ENCODE results near the gene ATP6V0A4.
"Not testable (repeated sequence)": the region's sequence is repeated elsewhere in the genome, so short reads cannot be mapped to it uniquely, and the experiment has no call there.

ATP6V0A4 gene

GRCh38 chr7:138712652-138713051 lies 85.3 kb downstream of the ATP6V0A4 start:
- Histone ChIP-seq H3K9me3 (ENCODE audit: control insufficient read depth in 2 of 2, low read length in 2 of 2) (no peaks in the 10 kb centered on the region), H3K9ac (ENCODE audit: low read depth in 1 of 2, low read length in 2 of 2) (no peak overlapping the region), H3K4me1 (ENCODE audit: control insufficient read depth in 2 of 2, insufficient read depth in 2 of 2, low read length in 2 of 2) (no peaks in the 10 kb centered on the region), H3K27ac (ENCODE audit: low read depth in 2 of 2, low read length in 2 of 2) (no peak overlapping the region), H3K36me3 (ENCODE audit: control insufficient read depth in 2 of 2, insufficient read depth in 2 of 2, low read length in 2 of 2) (no peaks in the 10 kb centered on the region), H3K27me3 (ENCODE audit: control insufficient read depth in 2 of 2, insufficient read depth in 2 of 2, low read length in 2 of 2) (no peaks in the 10 kb centered on the region), H3K4me3 (ENCODE audit: low read length in 2 of 2) (no peak overlapping the region)

GRCh38 chr7:138710536-138711385 lies 87.2 kb downstream of the ATP6V0A4 start:
- H3K9ac ChIP-seq (ENCODE audit: low read depth in 1 of 2, low read length in 2 of 2): no peak overlapping the region
- no peak overlapping the region for H3K27ac ChIP-seq (ENCODE audit: low read depth in 2 of 2, low read length in 2 of 2)
- H3K9me3 ChIP-seq (ENCODE audit: control insufficient read depth in 2 of 2, low read length in 2 of 2): no peaks in the 10 kb centered on the region
- no peaks in the 10 kb centered on the region for H3K27me3 ChIP-seq (ENCODE audit: control insufficient read depth in 2 of 2, insufficient read depth in 2 of 2, low read length in 2 of 2)
- no peak overlapping the region for H3K4me3 ChIP-seq (ENCODE audit: low read length in 2 of 2)
- H3K4me1 ChIP-seq (ENCODE audit: control insufficient read depth in 2 of 2, insufficient read depth in 2 of 2, low read length in 2 of 2): no peaks in the 10 kb centered on the region
- H3K36me3 ChIP-seq (ENCODE audit: control insufficient read depth in 2 of 2, insufficient read depth in 2 of 2, low read length in 2 of 2): no peaks in the 10 kb centered on the region

DNA sequence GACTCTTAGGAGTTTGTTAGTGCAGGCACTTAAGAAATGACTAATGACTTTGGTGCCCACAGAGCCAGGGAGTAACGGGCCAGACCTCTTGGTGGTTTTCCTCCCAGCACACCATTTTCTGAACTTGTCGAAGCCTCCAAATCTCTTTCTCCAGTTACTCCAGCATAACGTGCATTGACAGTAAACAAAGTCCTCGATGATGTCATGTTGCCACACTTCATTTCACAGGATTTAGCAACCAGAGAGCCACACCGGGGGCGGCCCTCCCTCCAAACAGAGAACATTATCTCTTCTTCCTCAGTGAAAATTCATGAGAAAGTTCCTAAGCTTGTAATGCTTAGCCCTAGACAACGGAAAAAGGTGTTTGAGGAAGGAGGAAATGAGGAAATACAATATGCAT lies 92.8 kb downstream of the ATP6V0A4 start:
- H3K4me1 ChIP-seq (ENCODE audit: control insufficient read depth in 2 of 2, insufficient read depth in 2 of 2, low read length in 2 of 2): peaks cover 0 to 3% of the 10 kb centered on the region in 2 donors

GRCh38 chr7:138701537-138701923 lies 96.5 kb downstream of the ATP6V0A4 start:
- Histone ChIP-seq H3K36me3 (ENCODE audit: control insufficient read depth in 2 of 2, insufficient read depth in 2 of 2, low read length in 2 of 2) (no peaks in the 10 kb centered on the region), H3K4me1 (ENCODE audit: control insufficient read depth in 2 of 2, insufficient read depth in 2 of 2, low read length in 2 of 2) (peaks cover 0 to 3% of the 10 kb centered on the region in 2 donors), H3K27ac (ENCODE audit: low read depth in 2 of 2, low read length in 2 of 2) (no peak overlapping the region), H3K9ac (ENCODE audit: low read depth in 1 of 2, low read length in 2 of 2) (no peak overlapping the region), H3K9me3 (ENCODE audit: control insufficient read depth in 2 of 2, low read length in 2 of 2) (no peaks in the 10 kb centered on the region), H3K4me3 (ENCODE audit: low read length in 2 of 2) (no peak overlapping the region), H3K27me3 (ENCODE audit: control insufficient read depth in 2 of 2, insufficient read depth in 2 of 2, low read length in 2 of 2) (no peaks in the 10 kb centered on the region)

More for the DNA sequence above, 92.8 kb downstream of the ATP6V0A4 start:
- Histone ChIP-seq H3K27ac (ENCODE audit: low read depth in 2 of 2, low read length in 2 of 2) (no peak overlapping the region), H3K9me3 (ENCODE audit: control insufficient read depth in 2 of 2, low read length in 2 of 2) (no peaks in the 10 kb centered on the region), H3K36me3 (ENCODE audit: control insufficient read depth in 2 of 2, insufficient read depth in 2 of 2, low read length in 2 of 2) (no peaks in the 10 kb centered on the region), H3K9ac (ENCODE audit: low read depth in 1 of 2, low read length in 2 of 2) (no peak overlapping the region), H3K4me3 (ENCODE audit: low read length in 2 of 2) (no peak overlapping the region), H3K27me3 (ENCODE audit: control insufficient read depth in 2 of 2, insufficient read depth in 2 of 2, low read length in 2 of 2) (no peaks in the 10 kb centered on the region)

DNA sequence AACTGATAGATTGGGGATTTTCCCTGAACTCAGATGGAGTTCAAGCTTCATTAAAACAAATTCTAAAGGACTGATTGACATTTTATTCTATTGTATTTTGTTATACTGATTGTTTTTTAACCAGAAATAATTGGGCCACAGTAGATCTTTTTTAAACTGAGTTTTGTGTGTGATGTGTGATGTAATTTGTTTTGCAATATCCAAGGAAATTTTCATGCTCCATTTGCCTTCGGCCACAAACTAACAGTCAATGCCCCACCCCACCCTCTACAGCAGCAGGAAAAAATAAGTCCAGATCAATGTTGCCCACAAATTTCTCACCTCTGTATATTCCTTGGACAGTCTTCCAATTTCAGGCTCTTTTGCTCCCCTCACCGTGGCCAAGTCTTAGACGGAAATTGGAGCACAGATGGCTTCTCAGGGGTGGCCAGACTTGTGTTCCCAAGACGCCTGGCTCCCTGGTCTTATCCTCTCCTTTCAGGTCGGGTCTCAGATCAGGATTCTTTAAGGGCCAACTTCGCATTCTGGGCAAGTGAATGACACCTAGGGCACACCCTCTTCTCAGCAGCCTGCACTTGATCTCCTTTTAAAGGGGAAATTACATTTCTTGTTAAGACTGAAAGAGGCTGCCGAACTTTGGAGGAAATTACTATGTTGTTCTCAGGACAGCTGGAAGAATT lies 97.0 kb downstream of the ATP6V0A4 start, which contains the start of gene SVOPL:
TSS of gene SVOPL (minus strand) at position 506 of the 680 bp plus-strand sequence. CDS start 22,317 bp downstream, outside the sequence.
- H3K4me1 ChIP-seq (ENCODE audit: control insufficient read depth in 2 of 2, insufficient read depth in 2 of 2, low read length in 2 of 2): peaks cover 0 to 3% of the 10 kb centered on the region in 2 donors

DNA sequence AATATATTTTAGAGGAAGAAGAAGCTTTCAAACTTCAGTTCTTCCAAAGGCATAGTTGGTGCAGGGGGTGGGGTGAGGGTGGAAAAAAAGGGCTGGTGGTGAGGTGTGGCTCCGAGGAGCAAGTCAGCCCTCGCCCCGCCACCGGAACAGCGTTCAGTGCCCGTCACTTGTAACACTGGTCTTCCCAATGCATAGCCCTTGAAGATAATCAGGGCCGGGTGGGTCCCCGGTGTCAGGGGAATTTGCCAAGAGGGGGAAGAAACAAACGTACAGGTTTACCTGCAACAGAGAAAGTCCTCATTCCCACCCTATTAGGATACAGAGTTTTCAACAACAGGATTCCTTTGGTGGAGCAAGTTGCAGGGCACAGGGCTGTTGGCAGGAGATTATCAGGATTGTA lies 98.3 kb downstream of the ATP6V0A4 start:
- Histone ChIP-seq H3K27me3 (ENCODE audit: control insufficient read depth in 2 of 2, insufficient read depth in 2 of 2, low read length in 2 of 2) (no peaks in the 10 kb centered on the region), H3K9ac (ENCODE audit: low read depth in 1 of 2, low read length in 2 of 2) (no peak overlapping the region), H3K4me3 (ENCODE audit: low read length in 2 of 2) (no peak overlapping the region), H3K4me1 (ENCODE audit: control insufficient read depth in 2 of 2, insufficient read depth in 2 of 2, low read length in 2 of 2) (peaks cover 0 to 3% of the 10 kb centered on the region in 2 donors), H3K9me3 (ENCODE audit: control insufficient read depth in 2 of 2, low read length in 2 of 2) (no peaks in the 10 kb centered on the region), H3K36me3 (ENCODE audit: control insufficient read depth in 2 of 2, insufficient read depth in 2 of 2, low read length in 2 of 2) (no peaks in the 10 kb centered on the region), H3K27ac (ENCODE audit: low read depth in 2 of 2, low read length in 2 of 2) (no peak overlapping the region)

More for the DNA sequence above, 97.0 kb downstream of the ATP6V0A4 start, which contains the start of gene SVOPL:
- H3K27me3 ChIP-seq (ENCODE audit: control insufficient read depth in 2 of 2, insufficient read depth in 2 of 2, low read length in 2 of 2): no peaks in the 10 kb centered on the region
- no peak within 1 kb of the TSS for H3K9ac ChIP-seq (ENCODE audit: low read depth in 1 of 2, low read length in 2 of 2)
- no peaks in the 10 kb centered on the region for H3K9me3 ChIP-seq (ENCODE audit: control insufficient read depth in 2 of 2, low read length in 2 of 2)
- no peak within 1 kb of the TSS for H3K4me3 ChIP-seq (ENCODE audit: low read length in 2 of 2)
- no peaks in the 10 kb centered on the region for H3K36me3 ChIP-seq (ENCODE audit: control insufficient read depth in 2 of 2, insufficient read depth in 2 of 2, low read length in 2 of 2)
- no peak within 1 kb of the TSS for H3K27ac ChIP-seq (ENCODE audit: low read depth in 2 of 2, low read length in 2 of 2)

GRCh38 chr7:138698281-138698680 lies 99.7 kb downstream of the ATP6V0A4 start:
- H3K27ac ChIP-seq (ENCODE audit: low read depth in 2 of 2, low read length in 2 of 2): no peak overlapping the region
- no peaks in the 10 kb centered on the region for H3K27me3 ChIP-seq (ENCODE audit: control insufficient read depth in 2 of 2, insufficient read depth in 2 of 2, low read length in 2 of 2)
- H3K4me3 ChIP-seq (ENCODE audit: low read length in 2 of 2): no peak overlapping the region
- H3K9ac ChIP-seq (ENCODE audit: low read depth in 1 of 2, low read length in 2 of 2): no peak overlapping the region
- peaks cover 0 to 3% of the 10 kb centered on the region in 2 donors for H3K4me1 ChIP-seq (ENCODE audit: control insufficient read depth in 2 of 2, insufficient read depth in 2 of 2, low read length in 2 of 2)
- H3K9me3 ChIP-seq (ENCODE audit: control insufficient read depth in 2 of 2, low read length in 2 of 2): no peaks in the 10 kb centered on the region
- H3K36me3 ChIP-seq (ENCODE audit: control insufficient read depth in 2 of 2, insufficient read depth in 2 of 2, low read length in 2 of 2): no peaks in the 10 kb centered on the region

- H3K4me3 ChIP-seq (ENCODE audit: low read length in 2 of 2): no peak overlapping the region
- H3K27me3 ChIP-seq (ENCODE audit: control insufficient read depth in 2 of 2, insufficient read depth in 2 of 2, low read length in 2 of 2): no peaks in the 10 kb centered on the region
- no peak overlapping the region for H3K27ac ChIP-seq (ENCODE audit: low read depth in 2 of 2, low read length in 2 of 2)
- H3K9me3 ChIP-seq (ENCODE audit: control insufficient read depth in 2 of 2, low read length in 2 of 2): no peaks in the 10 kb centered on the region
- H3K36me3 ChIP-seq (ENCODE audit: control insufficient read depth in 2 of 2, insufficient read depth in 2 of 2, low read length in 2 of 2): no peaks in the 10 kb centered on the region
- H3K4me1 ChIP-seq (ENCODE audit: control insufficient read depth in 2 of 2, insufficient read depth in 2 of 2, low read length in 2 of 2): peaks cover 0 to 3% of the 10 kb centered on the region in 2 donors
- H3K9ac ChIP-seq (ENCODE audit: low read depth in 1 of 2, low read length in 2 of 2): no peak overlapping the region
Measured at GRCh38 chr7:138697535-138698182, 100.3 kb downstream of the ATP6V0A4 start.

DNA sequence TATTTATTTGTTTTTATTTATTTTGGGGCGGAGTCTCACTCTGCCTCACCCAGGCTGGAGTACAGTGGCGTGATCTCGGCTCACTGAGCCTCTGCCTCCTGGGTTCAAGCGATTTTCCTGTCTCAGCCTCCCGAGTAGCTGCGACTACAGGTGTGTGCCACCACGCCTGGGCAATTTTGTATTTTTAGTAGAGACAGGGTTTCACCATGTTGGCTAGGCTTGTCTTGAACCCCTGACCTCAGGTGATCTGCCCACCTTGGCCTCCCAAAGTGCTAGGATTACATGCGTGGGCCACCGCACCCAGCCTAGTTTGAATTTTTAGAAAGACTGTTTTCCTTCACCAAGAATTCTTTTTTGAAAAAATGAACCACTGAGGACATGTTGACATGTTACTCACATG lies 102.2 kb downstream of the ATP6V0A4 start:
- not testable (repeated sequence) for H3K36me3 ChIP-seq (ENCODE audit: control insufficient read depth in 2 of 2, insufficient read depth in 2 of 2, low read length in 2 of 2); H3K4me3 ChIP-seq (ENCODE audit: low read length in 2 of 2); H3K9ac ChIP-seq (ENCODE audit: low read depth in 1 of 2, low read length in 2 of 2); H3K4me1 ChIP-seq (ENCODE audit: control insufficient read depth in 2 of 2, insufficient read depth in 2 of 2, low read length in 2 of 2); H3K9me3 ChIP-seq (ENCODE audit: control insufficient read depth in 2 of 2, low read length in 2 of 2); H3K27me3 ChIP-seq (ENCODE audit: control insufficient read depth in 2 of 2, insufficient read depth in 2 of 2, low read length in 2 of 2); H3K27ac ChIP-seq (ENCODE audit: low read depth in 2 of 2, low read length in 2 of 2)

DNA sequence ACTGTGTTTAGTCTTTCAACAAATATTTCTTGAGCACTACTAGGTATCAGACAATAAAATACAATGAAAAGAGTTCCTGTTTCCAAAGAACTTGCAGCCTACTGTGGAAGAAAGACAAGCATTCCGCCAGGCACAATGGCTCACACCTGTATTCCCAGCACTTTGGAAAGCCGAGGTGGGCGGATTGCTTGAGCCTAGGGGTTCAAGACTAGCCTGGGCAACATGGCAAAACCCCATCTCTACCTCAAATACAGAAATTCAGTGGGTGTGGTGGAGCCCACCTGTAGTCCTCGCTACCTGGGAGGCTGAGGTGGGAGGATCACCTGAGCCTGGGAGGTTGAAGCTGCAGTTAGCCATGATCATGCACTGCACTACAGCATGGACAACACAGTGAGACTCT lies 102.9 kb downstream of the ATP6V0A4 start:
- Histone ChIP-seq H3K27me3 (ENCODE audit: control insufficient read depth in 2 of 2, insufficient read depth in 2 of 2, low read length in 2 of 2) (no peaks in the 10 kb centered on the region), H3K27ac (ENCODE audit: low read depth in 2 of 2, low read length in 2 of 2) (no peak overlapping the region), H3K9me3 (ENCODE audit: control insufficient read depth in 2 of 2, low read length in 2 of 2) (no peaks in the 10 kb centered on the region), H3K4me1 (ENCODE audit: control insufficient read depth in 2 of 2, insufficient read depth in 2 of 2, low read length in 2 of 2) (no peaks in the 10 kb centered on the region), H3K9ac (ENCODE audit: low read depth in 1 of 2, low read length in 2 of 2) (no peak overlapping the region), H3K4me3 (ENCODE audit: low read length in 2 of 2) (no peak overlapping the region), H3K36me3 (ENCODE audit: control insufficient read depth in 2 of 2, insufficient read depth in 2 of 2, low read length in 2 of 2) (no peaks in the 10 kb centered on the region)

Measured in mucosa of rectum (tissue), 2 donors.